ENCODE results near the gene IL20RB.

IL20RB gene

DNA sequence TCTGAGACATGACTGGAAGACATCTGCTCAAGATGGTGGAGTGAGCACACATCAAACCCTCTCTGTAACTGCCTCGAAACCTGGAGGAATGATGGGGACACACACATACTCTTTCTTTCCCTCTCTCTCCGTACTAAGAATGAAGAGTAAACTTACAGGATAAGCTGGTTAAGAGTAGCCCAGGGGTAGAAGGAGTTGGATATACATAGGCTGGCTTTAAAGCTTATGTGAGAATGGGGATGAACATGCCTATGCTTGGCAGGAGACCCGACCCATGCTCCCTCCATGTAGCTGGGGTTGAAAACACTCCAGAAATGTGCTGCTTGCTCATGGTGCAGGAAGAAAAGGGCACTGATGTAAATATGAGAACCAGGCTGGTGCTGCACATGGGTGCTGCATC is 68.9 kb downstream of the IL20RB start:
- no peak for DNase-seq (ENCODE audit: low spot score)
- FAIRE-seq, result no peak

DNA sequence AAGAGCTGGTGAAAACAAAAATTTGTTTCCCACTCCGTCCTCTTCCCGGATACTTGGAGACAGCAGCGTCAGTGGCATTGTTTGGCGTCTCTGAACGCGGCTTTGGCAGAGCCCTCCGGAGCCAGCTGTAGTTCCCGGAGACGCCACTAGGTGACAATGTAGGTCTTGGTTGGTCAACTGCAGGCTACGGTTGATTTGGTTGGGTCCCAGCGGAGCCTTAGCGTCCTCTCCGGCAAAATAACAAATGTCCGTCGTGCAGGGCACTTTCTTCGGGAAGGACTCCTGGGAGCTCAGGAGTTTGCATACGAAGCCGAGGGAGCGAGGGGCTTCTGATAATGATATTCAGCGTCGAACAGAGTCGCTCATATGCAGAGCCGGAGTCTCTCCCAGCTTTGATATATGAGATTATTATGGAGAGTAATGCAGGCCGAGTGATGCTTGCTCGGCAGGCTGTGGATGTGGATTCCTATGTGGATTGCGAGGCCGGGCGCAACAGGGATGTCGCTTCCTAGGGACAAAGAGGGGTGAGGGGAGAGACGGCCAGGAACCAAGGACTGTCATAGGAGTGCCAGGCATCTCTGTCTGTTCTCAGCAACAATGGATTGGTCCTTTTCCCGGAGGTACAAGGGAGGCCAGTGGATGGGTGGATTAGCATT is 74.8 kb downstream of the IL20RB start:
- FAIRE-seq (no peak), DNase-seq (ENCODE audit: low spot score) (peak; percentile 31)

DNA sequence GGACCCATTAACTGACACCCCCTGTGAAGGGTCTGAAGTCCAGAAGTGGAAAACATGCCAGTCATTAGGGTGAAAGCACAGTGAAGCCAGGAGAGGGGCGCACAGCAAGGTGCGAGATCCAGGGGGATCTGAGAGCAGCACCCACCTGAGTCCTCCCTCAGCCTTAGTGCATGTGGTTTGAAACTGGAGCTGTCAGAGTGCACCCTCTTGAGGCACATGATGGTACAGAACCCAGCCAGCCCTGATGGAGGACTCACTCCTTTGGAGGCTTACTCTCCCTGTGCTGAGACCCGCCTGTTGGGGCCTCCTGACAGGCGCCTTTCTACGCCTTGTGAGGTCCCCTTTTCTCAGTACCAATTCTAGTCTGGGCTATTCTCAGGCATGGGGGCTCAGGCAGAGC is 77.8 kb downstream of the IL20RB start:
- no peak for FAIRE-seq

DNA sequence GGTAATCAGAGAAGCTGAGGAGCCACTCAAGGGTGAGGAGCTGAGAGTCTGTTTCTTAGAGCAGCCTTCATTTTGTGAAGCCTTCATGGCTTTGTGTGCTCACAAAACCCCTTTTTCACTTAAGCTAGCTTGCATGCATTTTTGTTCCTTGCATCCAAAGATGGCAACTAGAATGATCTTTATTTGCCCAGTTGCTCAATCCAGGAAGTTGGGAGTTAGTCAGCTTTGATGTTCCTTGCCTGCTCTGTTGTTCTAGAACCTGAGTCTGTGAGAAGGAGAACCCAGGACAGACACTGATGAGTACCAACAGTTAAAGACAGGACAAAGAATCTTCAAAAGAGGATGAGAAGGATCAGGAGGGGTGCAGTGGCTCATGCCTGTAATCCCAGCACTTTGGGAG is 81.8 kb downstream of the IL20RB start:
- FAIRE-seq, result no peak

More for the DNA sequence above, 77.8 kb downstream of the IL20RB start:
- DNase-seq (ENCODE audit: low spot score), result no peak

DNA sequence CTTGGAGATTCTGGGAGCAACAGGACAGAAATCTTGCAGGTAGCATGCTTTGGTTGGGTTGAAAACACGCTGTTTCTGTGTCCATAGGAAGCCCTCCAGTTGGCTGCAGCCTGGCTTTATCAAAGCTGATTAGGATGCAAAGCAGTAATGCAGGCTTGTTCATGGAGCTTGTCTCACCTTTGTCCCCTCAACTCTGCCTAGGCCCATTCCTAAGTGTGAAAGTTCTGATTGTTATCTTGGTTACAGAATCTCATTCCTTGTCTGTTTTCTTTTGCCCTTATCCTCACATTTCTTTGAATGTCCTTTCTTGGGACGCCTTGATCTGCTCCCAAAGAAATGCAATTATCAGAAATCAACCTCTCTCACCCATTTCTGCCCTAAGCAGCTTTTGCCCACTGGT is 83.5 kb downstream of the IL20RB start:
- FAIRE-seq (no peak), DNase-seq (ENCODE audit: low spot score) (no peak)

More for the DNA sequence above, 81.8 kb downstream of the IL20RB start:
- DNase-seq (ENCODE audit: low spot score), result no peak

DNA sequence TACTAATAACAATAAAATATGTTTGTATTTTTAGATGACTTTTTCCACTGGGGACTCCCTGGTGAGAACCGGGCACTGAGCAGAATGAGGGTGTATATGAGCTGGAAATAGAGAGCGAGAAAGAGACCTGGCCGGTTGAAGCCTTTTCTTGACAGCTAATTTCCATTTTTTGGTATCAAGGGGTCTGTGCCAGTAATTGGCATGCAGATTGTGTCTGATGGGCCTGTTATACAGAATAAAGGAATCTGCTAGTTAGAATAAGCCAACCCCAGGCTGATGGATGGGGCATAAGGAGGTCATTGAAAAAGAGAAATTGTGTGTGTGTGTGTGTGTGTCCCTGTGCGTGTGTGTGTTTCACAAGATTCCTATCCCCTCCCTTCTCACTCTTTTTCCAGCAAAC is 83.9 kb downstream of the IL20RB start:
- FAIRE-seq, result no peak
- DNase-seq (ENCODE audit: low spot score), result no peak

DNA sequence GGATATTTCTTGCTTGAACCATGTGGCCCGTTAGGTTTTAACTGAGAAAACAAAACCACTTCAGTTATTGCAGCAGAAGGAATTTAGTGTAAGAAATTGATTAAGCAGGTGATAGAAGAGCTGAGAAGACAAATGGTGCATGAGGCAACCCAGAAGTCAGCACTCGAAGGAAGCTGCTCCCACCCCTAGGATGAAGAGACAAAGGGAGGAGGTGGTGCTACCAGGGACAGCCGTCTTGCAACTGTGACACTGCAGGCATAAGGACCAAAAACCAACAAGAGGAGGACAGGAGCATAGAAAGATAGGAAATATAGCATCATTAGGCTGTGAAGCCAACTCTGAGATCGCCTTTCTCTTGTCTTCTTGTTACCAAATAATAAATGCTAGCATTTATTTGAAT is 89.0 kb downstream of the IL20RB start:
- no peak for FAIRE-seq
- DNase-seq (ENCODE audit: low spot score), result no peak

DNA sequence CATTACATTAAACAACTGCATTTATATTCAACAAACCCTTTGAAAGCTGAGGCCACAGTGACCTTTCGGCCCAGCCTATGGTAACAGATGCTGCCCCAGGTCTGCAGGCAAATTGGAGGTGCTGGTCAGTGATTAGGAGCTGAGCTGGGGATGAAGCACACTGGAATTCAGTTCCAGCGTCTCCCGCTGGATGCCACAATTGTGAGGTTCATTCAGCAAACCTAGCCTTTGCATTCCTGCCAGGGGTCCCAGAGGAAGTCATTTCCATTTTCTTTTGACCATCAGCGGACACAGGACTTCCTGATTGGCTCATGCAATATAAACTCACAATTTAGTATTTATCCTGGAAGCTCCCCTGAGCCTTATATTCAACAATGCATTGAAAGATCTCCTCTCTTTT is 89.5 kb downstream of the IL20RB start:
- FAIRE-seq (no peak), DNase-seq (ENCODE audit: low spot score) (no peak)

DNA sequence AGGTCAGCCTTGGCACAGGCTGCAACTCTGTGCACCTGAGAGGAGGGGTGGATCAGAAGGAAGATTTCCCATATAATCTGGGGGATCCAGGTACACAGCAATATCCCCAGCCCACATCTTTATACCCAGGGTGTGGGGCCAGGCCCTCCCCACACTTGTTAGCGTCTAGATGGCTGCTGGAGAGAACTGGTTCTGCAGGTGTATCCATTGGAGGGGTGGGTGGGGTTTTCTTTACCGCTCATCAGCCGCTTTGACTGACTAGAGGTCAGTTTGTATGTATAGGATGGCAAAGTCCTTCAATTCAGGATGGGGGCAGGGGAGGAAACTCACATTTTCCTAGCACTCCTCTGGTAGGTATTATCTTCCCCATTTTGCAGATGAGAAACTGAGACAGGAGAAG is 92.5 kb downstream of the IL20RB start:
- no peak for DNase-seq (ENCODE audit: low spot score)

DNA sequence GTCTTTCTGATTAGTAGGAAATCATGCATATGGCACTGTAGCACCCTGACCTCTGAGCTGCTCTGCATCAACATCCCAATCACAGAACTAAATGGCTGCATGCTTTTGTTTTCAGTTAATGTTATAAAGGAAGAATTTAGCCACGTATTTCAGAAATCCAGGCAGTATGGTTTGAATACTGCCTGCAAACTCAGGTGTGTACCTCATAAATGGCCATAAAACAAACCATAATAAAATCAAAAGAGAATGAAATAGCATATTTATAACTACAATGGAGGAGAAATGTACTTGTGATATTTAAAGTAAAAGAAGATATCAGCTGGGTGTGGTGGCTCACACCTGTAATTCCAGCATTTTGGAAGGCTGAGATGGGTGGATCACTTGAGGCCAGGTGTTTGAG is 94.5 kb downstream of the IL20RB start:
- FAIRE-seq (no peak), DNase-seq (ENCODE audit: low spot score) (no peak)

More for the DNA sequence above, 92.5 kb downstream of the IL20RB start:
- no peak for FAIRE-seq

All from RCC 7860 (cell line).